Effector memory CD4-positive, alpha-beta T cell (primary cell): Measurements from ENCODE around the gene HSPB8.

Experiments
- DNase-seq, 3 donors: peaks; one replicate each; pipeline ENCODE4 v3.0.0-alpha.2; 2020
- H3K27ac ChIP-seq: 2 replicates; pipeline ENCODE4 v1.7.0; 2013; ENCODE audit warnings: mild to moderate bottlenecking, low read length, moderate library complexity; ENCODE audit not compliant: insufficient read depth, poor library complexity, severe bottlenecking
- H3K27me3 ChIP-seq: replicated peaks from 2 replicates; pipeline ENCODE4 v1.7.0; 2013; ENCODE audit warnings: mild to moderate bottlenecking, low read length; ENCODE audit not compliant: insufficient read depth, control insufficient read depth, poor library complexity, severe bottlenecking
- H3K36me3 ChIP-seq: 2 replicates; pipeline ENCODE4 v1.7.0; 2013; ENCODE audit warnings: mild to moderate bottlenecking, low read length, moderate library complexity; ENCODE audit not compliant: control insufficient read depth, insufficient read depth
- H3K4me1 ChIP-seq: 2 replicates; pipeline ENCODE4 v1.7.0; 2013; ENCODE audit warnings: low read length, mild to moderate bottlenecking; ENCODE audit not compliant: control insufficient read depth, insufficient read depth, poor library complexity, severe bottlenecking
- H3K4me3 ChIP-seq: 2 replicates; pipeline ENCODE4 v1.7.0; 2013; ENCODE audit warnings: low read length, low read depth, mild to moderate bottlenecking; ENCODE audit not compliant: insufficient read depth, poor library complexity, severe bottlenecking
- H3K9me3 ChIP-seq: 2 replicates; pipeline ENCODE4 v1.7.0; 2013; ENCODE audit warnings: mild to moderate bottlenecking, low read length, moderate library complexity; ENCODE audit not compliant: control insufficient read depth
- total RNA-seq, 3 donors: gene quantifications; one replicate each; lab custom pipeline; 2026; lab: John Stamatoyannopoulos, UW

The HSPB8 gene, protein sequence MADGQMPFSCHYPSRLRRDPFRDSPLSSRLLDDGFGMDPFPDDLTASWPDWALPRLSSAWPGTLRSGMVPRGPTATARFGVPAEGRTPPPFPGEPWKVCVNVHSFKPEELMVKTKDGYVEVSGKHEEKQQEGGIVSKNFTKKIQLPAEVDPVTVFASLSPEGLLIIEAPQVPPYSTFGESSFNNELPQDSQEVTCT
- total RNA-seq, result 0 reads per million in 3 donors

DNA sequence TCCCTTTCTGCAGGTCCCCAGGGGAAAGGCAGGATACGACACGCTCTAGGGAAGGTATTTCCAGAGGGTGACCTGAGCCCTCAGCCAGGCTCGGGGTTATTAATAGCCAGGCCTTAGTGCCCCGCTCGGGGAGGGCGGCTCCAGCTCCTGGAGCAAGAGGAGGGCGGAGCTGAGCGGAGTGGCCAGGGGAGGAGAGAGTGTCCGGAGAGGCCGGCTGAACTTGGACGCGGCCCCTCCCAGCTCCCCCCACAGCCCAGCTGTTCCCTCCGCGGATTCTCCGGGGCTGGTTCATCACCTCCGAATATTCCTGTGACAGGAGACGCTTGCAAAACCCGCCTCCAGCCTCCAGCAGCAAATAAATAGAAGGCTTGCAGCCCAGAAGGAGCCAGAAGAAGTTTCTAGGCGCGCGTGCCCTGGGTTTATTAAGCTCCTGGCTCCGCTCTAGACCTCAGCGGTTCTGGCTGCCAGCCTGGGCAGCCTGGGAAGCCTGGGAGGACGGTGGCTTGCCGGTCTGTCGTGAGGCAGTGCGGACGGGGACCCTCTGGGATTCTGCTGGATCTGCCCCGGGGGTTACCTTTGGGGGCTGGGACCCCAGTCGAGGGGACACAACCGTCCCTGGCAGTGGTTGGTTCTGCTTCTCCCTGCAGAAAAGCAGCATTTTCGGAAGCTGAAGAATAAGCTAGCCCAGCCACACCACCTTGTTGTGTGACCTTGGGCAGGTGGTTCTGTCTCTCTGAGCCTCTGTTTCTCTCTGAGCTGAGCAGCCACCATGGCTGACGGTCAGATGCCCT is at the start of gene HSPB8:
TSS of gene HSPB8 (plus strand) at position 388 of the 791 bp plus-strand sequence. CDS start at position 770, 382 bp downstream.
- Histone ChIP-seq H3K4me3 (no peak within 1 kb of the TSS), H3K27ac (no peak within 1 kb of the TSS), H3K4me1 (no peaks in the 10 kb centered on the region), H3K9me3 (no peaks in the 10 kb centered on the region), H3K36me3 (no peaks in the 10 kb centered on the region), H3K27me3 (no peaks in the 10 kb centered on the region)
- DNase-seq, result no peak

DNA sequence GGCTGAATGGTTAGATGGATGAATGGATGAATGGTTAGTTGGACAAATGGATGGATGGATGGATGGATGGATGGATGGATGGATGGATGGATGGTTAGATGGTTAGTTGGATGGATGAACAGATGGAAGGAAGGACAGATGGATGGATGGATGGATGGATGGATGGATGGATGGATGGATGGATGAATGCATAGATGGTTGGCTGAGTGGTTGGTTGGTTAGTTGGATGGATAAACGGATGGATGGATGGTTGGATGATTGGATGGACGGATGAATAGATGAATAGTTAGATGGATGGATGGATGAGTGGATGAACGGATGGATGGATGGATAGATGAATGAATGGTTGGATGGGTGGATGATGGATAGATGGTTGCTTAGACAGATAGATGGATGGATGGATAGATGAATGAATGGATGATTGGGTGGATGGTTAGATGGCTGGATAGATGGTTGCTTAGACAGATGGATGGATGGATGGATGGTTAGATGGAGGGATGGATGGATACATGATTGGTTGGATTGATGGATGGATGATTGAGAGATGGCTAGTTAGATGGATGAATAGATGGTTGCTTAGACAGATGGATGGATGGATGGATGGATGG is 48.8 kb upstream of the HSPB8 start:
- no peak overlapping the region for H3K4me3 ChIP-seq
- H3K27me3 ChIP-seq, result no peaks in the 10 kb centered on the region
- DNase-seq, result no peak
- no peak overlapping the region for H3K27ac ChIP-seq
- no peaks in the 10 kb centered on the region for H3K4me1 ChIP-seq
- no peaks in the 10 kb centered on the region for H3K9me3 ChIP-seq
- no peaks in the 10 kb centered on the region for H3K36me3 ChIP-seq

GRCh38 chr12:119130523-119130922 is 48.2 kb upstream of the HSPB8 start:
- Histone ChIP-seq H3K27me3 (no peaks in the 10 kb centered on the region), H3K4me3 (no peak overlapping the region), H3K9me3 (no peaks in the 10 kb centered on the region), H3K4me1 (no peaks in the 10 kb centered on the region), H3K36me3 (no peaks in the 10 kb centered on the region), H3K27ac (no peak overlapping the region)
- no peak for DNase-seq

GRCh38 chr12:119134284-119135072 is 44.3 kb upstream of the HSPB8 start:
- Histone ChIP-seq H3K27ac (no peak overlapping the region), H3K36me3 (no peaks in the 10 kb centered on the region), H3K4me1 (no peaks in the 10 kb centered on the region), H3K4me3 (no peak overlapping the region), H3K9me3 (no peaks in the 10 kb centered on the region), H3K27me3 (no peaks in the 10 kb centered on the region)
- no peak for DNase-seq

- Histone ChIP-seq H3K36me3 (no peaks in the 10 kb centered on the region), H3K9me3 (no peaks in the 10 kb centered on the region), H3K4me3 (no peak overlapping the region), H3K27ac (no peak overlapping the region), H3K4me1 (no peaks in the 10 kb centered on the region), H3K27me3 (no peaks in the 10 kb centered on the region)
- DNase-seq, result no peak
These were observed 41.8 kb upstream of the HSPB8 start for GRCh38 chr12:119136811-119137410.

DNA sequence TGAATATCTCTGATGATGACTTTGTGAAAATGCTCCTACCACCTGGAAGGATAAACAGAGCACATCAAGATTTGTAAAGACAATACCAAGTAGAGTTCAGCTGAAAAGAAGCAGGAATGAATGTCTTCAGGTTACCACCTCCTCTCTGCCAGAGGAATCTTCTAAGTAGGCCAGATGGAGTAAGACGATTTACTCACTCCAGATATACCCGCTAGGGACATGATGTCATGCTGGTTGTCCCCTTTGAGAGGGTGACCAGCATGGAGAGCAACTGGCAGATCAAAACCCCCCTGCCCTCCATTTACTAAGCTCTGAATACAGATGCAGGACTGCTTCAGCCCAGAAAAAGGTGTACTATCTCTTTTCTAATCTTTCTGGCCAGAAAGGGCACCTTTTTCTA is 39.3 kb upstream of the HSPB8 start:
- no peak overlapping the region for H3K27ac ChIP-seq
- H3K9me3 ChIP-seq, result no peaks in the 10 kb centered on the region

DNA sequence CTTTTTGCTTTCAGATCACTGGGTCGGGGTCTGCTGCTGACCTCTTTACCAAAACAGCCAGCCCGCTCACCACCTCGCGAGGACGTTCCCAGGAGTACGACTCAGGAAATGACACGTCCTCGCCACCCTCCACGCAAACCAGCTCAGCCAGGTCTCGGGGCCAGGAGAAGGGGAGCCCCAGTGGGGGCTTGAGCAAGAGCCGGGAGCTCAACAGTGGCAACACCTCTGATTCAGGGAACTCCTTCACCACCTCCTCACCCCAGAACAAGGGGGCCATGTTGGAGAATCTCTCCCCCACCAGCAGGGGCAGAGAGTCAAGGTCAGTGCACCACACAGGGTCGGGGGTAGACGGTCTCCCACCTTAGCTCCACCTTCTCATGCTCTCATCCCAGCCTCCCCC is 33.4 kb upstream of the HSPB8 start:
- Histone ChIP-seq H3K36me3 (no peaks in the 10 kb centered on the region), H3K4me3 (no peak overlapping the region), H3K4me1 (no peaks in the 10 kb centered on the region), H3K27me3 (no peaks in the 10 kb centered on the region), H3K27ac (no peak overlapping the region), H3K9me3 (no peaks in the 10 kb centered on the region)
- DNase-seq, result no peak

More for the DNA sequence above, 39.3 kb upstream of the HSPB8 start:
- no peaks in the 10 kb centered on the region for H3K27me3 ChIP-seq
- H3K4me3 ChIP-seq, result no peak overlapping the region
- no peak for DNase-seq
- H3K4me1 ChIP-seq, result no peaks in the 10 kb centered on the region
- H3K36me3 ChIP-seq, result no peaks in the 10 kb centered on the region

GRCh38 chr12:119147847-119148448 is 30.8 kb upstream of the HSPB8 start:
- H3K4me3 ChIP-seq, result no peak overlapping the region
- no peak for DNase-seq

DNA sequence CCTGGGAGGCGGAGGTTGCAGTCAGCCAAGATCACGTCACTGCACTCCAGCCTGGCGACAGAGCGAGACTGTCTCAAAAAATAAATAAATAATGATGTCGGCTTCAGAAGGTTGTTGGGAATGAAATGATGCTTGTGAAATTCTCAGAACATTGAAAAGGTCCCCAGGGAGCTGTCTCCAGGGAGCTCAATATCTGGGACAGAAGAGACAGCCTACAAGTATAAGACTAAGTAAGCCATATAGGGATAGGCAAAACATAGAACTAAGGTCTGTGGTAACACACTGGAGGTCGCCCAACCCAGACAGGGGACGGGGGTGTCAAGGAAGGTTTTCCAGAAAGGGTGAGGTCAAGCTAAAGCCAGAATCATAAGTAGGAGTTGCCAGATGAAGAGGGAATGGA is 29.5 kb upstream of the HSPB8 start:
- H3K27me3 ChIP-seq, result no peaks in the 10 kb centered on the region
- no peak overlapping the region for H3K4me3 ChIP-seq
- no peak for DNase-seq
- H3K4me1 ChIP-seq, result no peaks in the 10 kb centered on the region
- no peaks in the 10 kb centered on the region for H3K9me3 ChIP-seq
- no peaks in the 10 kb centered on the region for H3K36me3 ChIP-seq
- no peak overlapping the region for H3K27ac ChIP-seq

More at GRCh38 chr12:119147847-119148448, 30.8 kb upstream of the HSPB8 start:
- Histone ChIP-seq H3K36me3 (no peaks in the 10 kb centered on the region), H3K9me3 (no peaks in the 10 kb centered on the region), H3K4me1 (no peaks in the 10 kb centered on the region), H3K27ac (no peak overlapping the region), H3K27me3 (no peaks in the 10 kb centered on the region)
